Ishikawa (cell line): ENCODE results near the gene TMEM134.

Experiments
- CEBPB ChIP-seq: IDR thresholded peaks from 2 replicates; pipeline ENCODE4 v1.6.1; 2012
- CREB1 ChIP-seq: IDR thresholded peaks from 2 replicates; pipeline ENCODE4 v1.6.1; 2012; ENCODE audit warnings: low read depth
- EGR1 ChIP-seq: IDR thresholded peaks from 2 replicates; pipeline ENCODE4 v1.6.1; 2012
- EP300 ChIP-seq: IDR thresholded peaks from 2 replicates; pipeline ENCODE4 v1.6.1; 2012; ENCODE audit warnings: borderline replicate concordance
- FOXM1 ChIP-seq: IDR thresholded peaks from 2 replicates; pipeline ENCODE4 v1.6.1; 2012; ENCODE audit warnings: low read depth, borderline replicate concordance
- REST ChIP-seq: IDR thresholded peaks from 2 replicates; pipeline ENCODE4 v1.6.1; 2012; ENCODE audit warnings: low read depth, mild to moderate bottlenecking
- TCF12 ChIP-seq: IDR thresholded peaks from 2 replicates; pipeline ENCODE4 v1.6.1; 2012; ENCODE audit warnings: low read depth
- ZBTB7A ChIP-seq: IDR thresholded peaks from 2 replicates; pipeline ENCODE4 v1.6.1; 2012; ENCODE audit warnings: low read depth
- TF ChIP-seq, protein P1 (sequence below): IDR thresholded peaks from 2 replicates; pipeline ENCODE4 v1.6.1; 2012

TMEM134 gene

DNA sequence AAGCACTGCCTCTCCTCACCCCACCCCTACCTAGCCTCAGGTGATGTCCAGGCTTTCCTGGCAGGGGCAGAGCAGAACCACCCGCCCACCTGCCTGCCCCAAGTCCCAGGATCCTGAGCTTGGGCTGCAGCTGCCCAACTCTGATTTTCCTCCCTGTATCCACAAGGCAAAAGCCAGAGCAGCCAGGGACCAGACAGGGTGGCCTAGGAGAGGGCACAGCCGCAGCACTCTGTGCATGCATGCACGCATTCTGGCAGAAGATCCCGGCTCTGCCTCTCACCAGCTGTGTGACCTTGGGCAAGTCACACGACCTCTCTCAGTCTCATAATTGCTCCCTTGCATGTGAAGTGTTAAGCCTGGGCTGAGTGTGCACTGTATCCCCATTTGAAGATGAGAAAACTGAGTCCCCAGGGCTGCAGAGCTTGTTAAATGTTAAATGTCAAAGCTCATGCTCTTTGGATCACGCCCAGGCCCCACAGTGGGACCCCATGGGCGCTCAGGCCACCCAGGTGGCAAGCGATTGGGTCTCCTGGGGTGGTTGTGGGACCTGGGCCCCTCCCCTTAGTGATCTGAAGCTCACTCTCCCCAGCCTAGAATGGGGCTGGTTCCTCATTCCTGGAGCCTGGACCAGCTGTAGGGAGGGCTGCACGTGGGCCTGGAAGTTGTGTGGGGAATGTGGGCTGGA is 56.4 kb downstream of the TMEM134 start:
- TF ChIP-seq FOXM1 (no peak), EGR1 (no peak), ZBTB7A (no peak), REST (no peak), CEBPB (no peak), TCF12 (no peak)
- TF ChIP-seq, protein P1, sequence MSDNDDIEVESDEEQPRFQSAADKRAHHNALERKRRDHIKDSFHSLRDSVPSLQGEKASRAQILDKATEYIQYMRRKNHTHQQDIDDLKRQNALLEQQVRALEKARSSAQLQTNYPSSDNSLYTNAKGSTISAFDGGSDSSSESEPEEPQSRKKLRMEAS = no peak

DNA sequence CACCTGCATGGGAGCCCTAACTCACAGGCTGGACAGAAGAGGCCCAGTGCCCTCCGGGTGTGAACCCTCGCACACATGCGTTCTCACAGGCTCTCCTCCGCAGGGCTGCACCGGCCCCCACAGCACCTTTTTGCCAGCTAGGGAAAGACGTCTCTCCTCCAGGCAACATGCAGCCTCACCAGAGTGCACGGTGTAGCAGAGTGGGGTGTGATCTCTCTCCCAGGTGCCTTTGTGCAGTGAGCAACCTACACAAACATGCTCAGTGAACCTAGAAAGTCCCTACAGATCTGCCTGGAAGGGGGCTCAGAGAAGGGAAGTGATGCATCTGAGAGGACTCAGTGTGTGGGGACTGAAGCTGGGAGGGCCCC is 57.3 kb downstream of the TMEM134 start:
- no peak for TF ChIP-seq CREB1
- no peak for TF ChIP-seq FOXM1
- no peak for TF ChIP-seq REST
- no peak for TF ChIP-seq EP300
